GM23248 (cell line): Measurements from ENCODE around the gene PHLDA3.

ENCODE experiments used
- EZH2 ChIP-seq: fragments of 200-600 bp; sonication (generic); IDR thresholded peaks from 2 replicates; pipeline ENCODE4 v1.6.1; 2018; ENCODE audit warnings: antibody characterized with exemption, mild to moderate bottlenecking; ENCODE audit not compliant: insufficient read depth, poor library complexity, severe bottlenecking
- EZH2phosphoT487 ChIP-seq: fragments of 200-600 bp; sonication (generic); IDR thresholded peaks from 2 replicates; pipeline ENCODE4 v1.6.1; 2018; ENCODE audit warnings: antibody characterized with exemption, moderate library complexity, mild to moderate bottlenecking, low read depth; ENCODE audit not compliant: insufficient read depth

GRCh38 chr1:201496296-201496690 is 27.3 kb upstream of the PHLDA3 start:
- TF ChIP-seq EZH2 (no peak), EZH2phosphoT487 (no peak)
